Trophoblast cell (in vitro differentiated cells and primary cell): ENCODE results near the gene FOXM1.

Experiments
- DNase-seq, 2 donors: peaks; one replicate each; pipeline ENCODE4 v3.0.0-alpha.2; 2016
- H2AFZ ChIP-seq: 2 replicates; pipeline ENCODE4 v1.6.1; 2013; ENCODE audit warnings: low read length, moderate library complexity, mild to moderate bottlenecking; ENCODE audit not compliant: insufficient read depth, poor library complexity
- H2AK5ac ChIP-seq: 2 replicates; pipeline ENCODE4 v1.6.1; 2013; ENCODE audit warnings: mild to moderate bottlenecking, low read length
- H2BK120ac ChIP-seq: 2 replicates; pipeline ENCODE4 v1.6.1; 2013; ENCODE audit warnings: low read length, mild to moderate bottlenecking, moderate library complexity; ENCODE audit not compliant: insufficient read depth, poor library complexity
- H2BK12ac ChIP-seq: 2 replicates; pipeline ENCODE4 v1.6.1; 2013; ENCODE audit warnings: mild to moderate bottlenecking, low read length, moderate library complexity
- H2BK5ac ChIP-seq: 2 replicates; pipeline ENCODE4 v1.6.1; 2013; ENCODE audit warnings: low read length, low read depth, moderate library complexity, mild to moderate bottlenecking; ENCODE audit not compliant: poor library complexity
- H3K14ac ChIP-seq: 2 replicates; pipeline ENCODE4 v1.6.1; 2013; ENCODE audit warnings: mild to moderate bottlenecking, low read length
- H3K18ac ChIP-seq: 2 replicates; pipeline ENCODE4 v1.6.1; 2013; ENCODE audit warnings: mild to moderate bottlenecking, low read length
- H3K23ac ChIP-seq: 2 replicates; pipeline ENCODE4 v1.6.1; 2013; ENCODE audit warnings: low read length
- H3K27ac ChIP-seq: 2 replicates; pipeline ENCODE4 v1.5.1; 2013; ENCODE audit warnings: low read depth, mild to moderate bottlenecking, inconsistent platforms, low read length, moderate library complexity
- H3K27me3 ChIP-seq: 2 replicates; pipeline ENCODE4 v1.6.1; 2013; ENCODE audit warnings: inconsistent platforms, mild to moderate bottlenecking, low read length, moderate library complexity; ENCODE audit not compliant: insufficient read depth
- H3K36me3 ChIP-seq, 2 experiments: 1 replicate in 1 of 2; 2 replicates in 1 of 2; pipeline ENCODE4 v1.6.1; 2013; ENCODE audit warnings: low read length in 2 of 2, mild to moderate bottlenecking in 2 of 2, moderate library complexity in 1 of 2; ENCODE audit not compliant: insufficient read depth in 2 of 2, control insufficient read depth in 1 of 2
- H3K4ac ChIP-seq: 2 replicates; pipeline ENCODE4 v1.6.1; 2013; ENCODE audit warnings: low read depth, mild to moderate bottlenecking, low read length, moderate library complexity
- H3K4me1 ChIP-seq, 2 experiments: 1 replicate in 1 of 2; 2 replicates in 1 of 2; pipeline ENCODE4 v1.6.1; 2013; ENCODE audit warnings: low read length in 2 of 2, mild to moderate bottlenecking in 2 of 2, moderate library complexity in 1 of 2; ENCODE audit not compliant: insufficient read depth in 2 of 2, control insufficient read depth in 1 of 2
- H3K4me2 ChIP-seq: 2 replicates; pipeline ENCODE4 v1.6.1; 2013; ENCODE audit warnings: inconsistent platforms, mild to moderate bottlenecking, low read length, moderate library complexity
- H3K4me3 ChIP-seq: 2 replicates; pipeline ENCODE4 v1.5.1; 2013; ENCODE audit warnings: mild to moderate bottlenecking, low read depth, low read length, inconsistent platforms
- H3K79me1 ChIP-seq: one replicate; pipeline ENCODE4 v1.6.1; 2013; ENCODE audit warnings: low read length
- H3K79me2 ChIP-seq: 2 replicates; pipeline ENCODE4 v1.6.1; 2013; ENCODE audit warnings: low read length, mild to moderate bottlenecking; ENCODE audit not compliant: control insufficient read depth, insufficient read depth, poor library complexity
- H3K9ac ChIP-seq: 2 replicates; pipeline ENCODE4 v1.6.1; 2013; ENCODE audit warnings: mild to moderate bottlenecking, low read length
- H3K9me3 ChIP-seq: 2 replicates; pipeline ENCODE4 v1.6.1; 2013; ENCODE audit warnings: low read depth, mild to moderate bottlenecking, control low read depth, inconsistent platforms, low read length; ENCODE audit not compliant: insufficient read depth
- H4K12ac ChIP-seq: 2 replicates; pipeline ENCODE4 v1.6.1; 2013; ENCODE audit warnings: low read depth, mild to moderate bottlenecking, low read length, moderate library complexity
- H4K8ac ChIP-seq: 2 replicates; pipeline ENCODE4 v1.6.1; 2013; ENCODE audit warnings: low read depth, mild to moderate bottlenecking, low read length, moderate library complexity
- H4K91ac ChIP-seq: one replicate; pipeline ENCODE4 v1.6.1; 2013; ENCODE audit warnings: low read depth, mild to moderate bottlenecking, low read length, moderate library complexity
- WGBS: extraction: QIAGEN DNeasy Blood & Tissue Kit; methylation state at CpG from one replicate; pipeline ENCODE4 v1.1.7; 2013; ENCODE audit warnings: missing lambda C conversion rate; ENCODE audit not compliant: insufficient read length, insufficient coverage; ENCODE audit errors: extremely low coverage; 5-methylcytosine and 5-hydroxymethylcytosine counted together

FOXM1 gene

GRCh38 chr12:2890388-2891239 is 13.6 kb upstream of the FOXM1 start, which contains the start of gene TULP3:
TULP3 (plus strand) TSS chr12:2890891; CDS start chr12:2890948, 57 bp downstream.
- Histone ChIP-seq H3K27ac (peak within 1 kb of the TSS; percentile 59), H3K14ac (peak within 1 kb of the TSS; percentile 93), H3K36me3 (peaks cover 5 to 12% of the 10 kb centered on the region in 2 experiments), H3K4me2 (peak within 1 kb of the TSS; percentile 90), H3K4me1 (peaks cover 5 to 6% of the 10 kb centered on the region in 2 experiments), H3K23ac (no peak within 1 kb of the TSS), H3K18ac (peak within 1 kb of the TSS; percentile 88), H2BK12ac (peak within 1 kb of the TSS; percentile 56), H2BK5ac (peak within 1 kb of the TSS; percentile 78), H3K9ac (peak within 1 kb of the TSS; percentile 89), H3K4ac (peak within 1 kb of the TSS; percentile 76), H3K79me2 (peaks cover 8% of the 10 kb centered on the region), H4K8ac (peak within 1 kb of the TSS; percentile 95), H2AFZ (peak within 1 kb of the TSS; percentile 97), H3K9me3 (no peaks in the 10 kb centered on the region), H4K12ac (peak within 1 kb of the TSS; percentile 97), H2AK5ac (peak within 1 kb of the TSS; percentile 96), H3K79me1 (peaks cover 10% of the 10 kb centered on the region), H4K91ac (peak within 1 kb of the TSS; percentile 92), H2BK120ac (peak within 1 kb of the TSS; percentile 91), H3K27me3 (no peaks in the 10 kb centered on the region), H3K4me3 (peak within 1 kb of the TSS; percentile 91)
- no CpG with 5 or more reads among the region's 83 CpGs for WGBS
- DNase-seq: peak; percentile 98 to 99

- H2AFZ ChIP-seq: peak overlapping the region; percentile 97
- peak overlapping the region; percentile 96 for H2AK5ac ChIP-seq
- peak overlapping the region; percentile 95 for H4K8ac ChIP-seq
- peak overlapping the region; percentile 56 for H2BK12ac ChIP-seq
- H3K14ac ChIP-seq: peak overlapping the region; percentile 93
- H3K4me3 ChIP-seq: peak overlapping the region; percentile 91
- peak overlapping the region; percentile 76 for H3K4ac ChIP-seq
- peak overlapping the region; percentile 78 for H2BK5ac ChIP-seq
- H3K23ac ChIP-seq: no peak overlapping the region
- peak overlapping the region; percentile 92 for H4K91ac ChIP-seq
- no peaks in the 10 kb centered on the region for H3K9me3 ChIP-seq
- H3K9ac ChIP-seq: peak overlapping the region; percentile 89
- H3K4me2 ChIP-seq: peak overlapping the region; percentile 85
- no peaks in the 10 kb centered on the region for H3K27me3 ChIP-seq
- no peak overlapping the region for H3K27ac ChIP-seq
- WGBS: no CpG with 5 or more reads among the region's 10 CpGs
- H3K79me1 ChIP-seq: peaks cover 10% of the 10 kb centered on the region
- H3K4me1 ChIP-seq: peaks cover 5 to 6% of the 10 kb centered on the region in 2 experiments
- peaks cover 5 to 12% of the 10 kb centered on the region in 2 experiments for H3K36me3 ChIP-seq
- H3K18ac ChIP-seq: peak overlapping the region; percentile 88
- H3K79me2 ChIP-seq: peaks cover 8% of the 10 kb centered on the region
- no peak for DNase-seq
- peak overlapping the region; percentile 97 for H4K12ac ChIP-seq
- peak overlapping the region; percentile 77 for H2BK120ac ChIP-seq
These were observed 13.0 kb upstream of the FOXM1 start for GRCh38 chr12:2890001-2890387.

- Histone ChIP-seq H3K9me3 (no peaks in the 10 kb centered on the region), H3K4me2 (no peak overlapping the region), H3K18ac (no peak overlapping the region), H4K91ac (no peak overlapping the region), H2AK5ac (no peak overlapping the region), H3K4me1 (peaks cover 3% of the 10 kb centered on the region in 2 experiments), H3K14ac (no peak overlapping the region), H3K79me1 (peaks cover 10% of the 10 kb centered on the region), H3K23ac (no peak overlapping the region), H3K4me3 (no peak overlapping the region), H4K8ac (no peak overlapping the region), H3K36me3 (peaks cover 5 to 12% of the 10 kb centered on the region in 2 experiments), H2BK120ac (no peak overlapping the region), H2BK5ac (no peak overlapping the region), H4K12ac (no peak overlapping the region), H3K27me3 (no peaks in the 10 kb centered on the region), H3K79me2 (peaks cover 8% of the 10 kb centered on the region), H3K27ac (no peak overlapping the region), H3K9ac (no peak overlapping the region), H2BK12ac (no peak overlapping the region), H3K4ac (no peak overlapping the region), H2AFZ (no peak overlapping the region)
- DNase-seq: no peak
- no CpG with 5 or more reads among the region's 10 CpGs for WGBS
These were observed 9.9 kb upstream of the FOXM1 start for GRCh38 chr12:2886768-2887450.

GRCh38 chr12:2884810-2885209 is 7.8 kb upstream of the FOXM1 start:
- no peak for DNase-seq
- peaks cover 5 to 12% of the 10 kb centered on the region in 2 experiments for H3K36me3 ChIP-seq
- H4K12ac ChIP-seq: no peak overlapping the region
- no peaks in the 10 kb centered on the region for H3K79me2 ChIP-seq
- H3K18ac ChIP-seq: no peak overlapping the region
- no peak overlapping the region for H3K4me3 ChIP-seq
- no peak overlapping the region for H2BK5ac ChIP-seq
- H3K9ac ChIP-seq: no peak overlapping the region
- H4K8ac ChIP-seq: no peak overlapping the region
- H3K4me2 ChIP-seq: no peak overlapping the region
- no peak overlapping the region for H3K23ac ChIP-seq
- no peak overlapping the region for H2AK5ac ChIP-seq
- no peak overlapping the region for H3K14ac ChIP-seq
- no peak overlapping the region for H4K91ac ChIP-seq
- no peak overlapping the region for H2AFZ ChIP-seq
- no peaks in the 10 kb centered on the region for H3K27me3 ChIP-seq
- no peaks in the 10 kb centered on the region for H3K79me1 ChIP-seq
- H3K9me3 ChIP-seq: no peaks in the 10 kb centered on the region
- no peaks in the 10 kb centered on the region for H3K4me1 ChIP-seq
- no peak overlapping the region for H2BK120ac ChIP-seq
- H3K4ac ChIP-seq: no peak overlapping the region
- no peak overlapping the region for H3K27ac ChIP-seq
- no CpG with 5 or more reads among the region's 2 CpGs for WGBS
- H2BK12ac ChIP-seq: no peak overlapping the region
